IPS-15b (cell line): ENCODE data around the gene YIPF7.

Experiments
- H3K27me3 ChIP-seq: one replicate; pipeline ENCODE4 v1.6.1; 2013; ENCODE audit warnings: low read length; ENCODE audit not compliant: control insufficient read depth, insufficient read depth
- H3K36me3 ChIP-seq: one replicate; pipeline ENCODE4 v1.6.1; 2013; ENCODE audit warnings: low read length; ENCODE audit not compliant: control insufficient read depth, insufficient read depth
- H3K4me1 ChIP-seq: one replicate; pipeline ENCODE4 v1.6.1; 2013; ENCODE audit warnings: mild to moderate bottlenecking, low read length; ENCODE audit not compliant: control insufficient read depth, insufficient read depth
- H3K4me3 ChIP-seq: one replicate; pipeline ENCODE4 v1.5.1; 2013; ENCODE audit warnings: low read depth, low read length
- H3K9ac ChIP-seq: one replicate; pipeline ENCODE4 v1.6.1; 2013; ENCODE audit warnings: low read depth, mild to moderate bottlenecking, low read length
- H3K9me3 ChIP-seq: one replicate; pipeline ENCODE4 v1.6.1; 2013; ENCODE audit warnings: mild to moderate bottlenecking, low read length; ENCODE audit not compliant: control insufficient read depth, insufficient read depth

The YIPF7 gene

GRCh38 chr4:44583393-44583792 is 68.0 kb downstream of the YIPF7 start:
- H3K36me3 ChIP-seq = no peaks in the 10 kb centered on the region
- H3K9ac ChIP-seq = no peak overlapping the region
- H3K27me3 ChIP-seq = no peaks in the 10 kb centered on the region
- no peaks in the 10 kb centered on the region for H3K9me3 ChIP-seq
- no peaks in the 10 kb centered on the region for H3K4me1 ChIP-seq
- H3K4me3 ChIP-seq = no peak overlapping the region

- H3K4me1 ChIP-seq = no peaks in the 10 kb centered on the region
- no peaks in the 10 kb centered on the region for H3K36me3 ChIP-seq
- H3K4me3 ChIP-seq = no peak overlapping the region
- no peaks in the 10 kb centered on the region for H3K9me3 ChIP-seq
- no peaks in the 10 kb centered on the region for H3K27me3 ChIP-seq
- no peak overlapping the region for H3K9ac ChIP-seq
Observed at GRCh38 chr4:44580231-44580630, 71.2 kb downstream of the YIPF7 start.

- Histone ChIP-seq H3K36me3 (no peaks in the 10 kb centered on the region), H3K4me1 (no peaks in the 10 kb centered on the region), H3K4me3 (no peak overlapping the region), H3K9ac (no peak overlapping the region), H3K9me3 (no peaks in the 10 kb centered on the region), H3K27me3 (no peaks in the 10 kb centered on the region)
Observed at GRCh38 chr4:44578954-44579353, 72.5 kb downstream of the YIPF7 start.
